Chondrocyte (in vitro differentiated cells): ENCODE data around the gene HTR3D. TPM values are rescaled to one million over a fixed set of nuclear protein-coding genes. Genes with fewer than 3 reads are reported as not detected.

ENCODE experiments used
- DNase-seq: peaks from one replicate; pipeline ENCODE4 v3.0.0; 2021; ENCODE audit warnings: mixed read lengths, low spot score
- H3K27ac Mint-ChIP-seq: one replicate; pipeline ENCODE4 v1.8.0; 2021; ENCODE audit warnings: mild to moderate bottlenecking, moderate library complexity, mixed read lengths; ENCODE audit not compliant: unreplicated experiment
- H3K27me3 Mint-ChIP-seq: 2 replicates; pipeline ENCODE4 v1.8.0; 2021; ENCODE audit warnings: low read depth, mixed read lengths
- H3K36me3 Mint-ChIP-seq: 2 replicates; pipeline ENCODE4 v1.8.0; 2021; ENCODE audit warnings: low read depth, mixed read lengths
- H3K4me1 Mint-ChIP-seq: 2 replicates; pipeline ENCODE4 v1.8.0; 2021; ENCODE audit warnings: low read depth, mild to moderate bottlenecking, mixed read lengths
- H3K4me3 Mint-ChIP-seq: one replicate; pipeline ENCODE4 v1.8.0; 2021; ENCODE audit warnings: mild to moderate bottlenecking, moderate library complexity, mixed read lengths; ENCODE audit not compliant: unreplicated experiment
- H3K9me3 Mint-ChIP-seq: 2 replicates; pipeline ENCODE4 v1.8.0; 2021; ENCODE audit warnings: low read depth, mixed read lengths
- total RNA-seq: library from RNA; stranded (reverse); gene quantifications from 3 replicates; pipeline ENCODE4 v1.2.1, GENCODE V29; 2021
- TF ChIP-seq, protein P1 (sequence below): fragments of 200-600 bp; sonication (generic); IDR thresholded peaks from 2 replicates; pipeline ENCODE4 v1.5.0; 2021; ENCODE audit warnings: antibody characterized with exemption, mild to moderate bottlenecking, moderate library complexity

HTR3D gene
- total RNA-seq, 1 donor from 2014 or later = not detected

DNA sequence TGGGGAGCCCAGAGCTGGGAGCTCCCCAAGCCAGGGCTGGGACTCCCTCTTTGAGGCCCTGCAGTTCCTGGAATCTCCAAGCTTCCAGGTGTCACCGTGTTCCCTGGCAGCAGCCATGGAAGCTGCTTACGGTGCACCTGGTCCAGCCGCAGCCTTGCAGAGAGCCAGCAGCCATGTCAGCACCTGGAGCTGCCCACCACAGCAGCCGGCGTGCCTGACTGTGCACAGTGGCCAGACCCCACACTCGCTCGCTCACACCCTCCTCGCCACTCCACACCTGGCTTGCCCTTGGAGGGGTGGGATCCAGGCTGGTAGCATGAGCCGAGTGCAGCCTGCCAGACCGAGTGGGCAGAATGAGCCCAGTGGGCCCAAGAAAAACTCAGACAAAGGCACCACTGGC lies 50.5 kb downstream of the HTR3D start:
- peaks cover 5% of the 10 kb centered on the region for H3K27me3 Mint-ChIP-seq
- no peak for DNase-seq
- H3K4me1 Mint-ChIP-seq = peaks cover 10% of the 10 kb centered on the region
- peaks cover 2% of the 10 kb centered on the region for H3K36me3 Mint-ChIP-seq
- peaks cover 15% of the 10 kb centered on the region for H3K9me3 Mint-ChIP-seq
- no peak overlapping the region for H3K4me3 Mint-ChIP-seq
- H3K27ac Mint-ChIP-seq = no peak overlapping the region
- TF ChIP-seq, protein P1, sequence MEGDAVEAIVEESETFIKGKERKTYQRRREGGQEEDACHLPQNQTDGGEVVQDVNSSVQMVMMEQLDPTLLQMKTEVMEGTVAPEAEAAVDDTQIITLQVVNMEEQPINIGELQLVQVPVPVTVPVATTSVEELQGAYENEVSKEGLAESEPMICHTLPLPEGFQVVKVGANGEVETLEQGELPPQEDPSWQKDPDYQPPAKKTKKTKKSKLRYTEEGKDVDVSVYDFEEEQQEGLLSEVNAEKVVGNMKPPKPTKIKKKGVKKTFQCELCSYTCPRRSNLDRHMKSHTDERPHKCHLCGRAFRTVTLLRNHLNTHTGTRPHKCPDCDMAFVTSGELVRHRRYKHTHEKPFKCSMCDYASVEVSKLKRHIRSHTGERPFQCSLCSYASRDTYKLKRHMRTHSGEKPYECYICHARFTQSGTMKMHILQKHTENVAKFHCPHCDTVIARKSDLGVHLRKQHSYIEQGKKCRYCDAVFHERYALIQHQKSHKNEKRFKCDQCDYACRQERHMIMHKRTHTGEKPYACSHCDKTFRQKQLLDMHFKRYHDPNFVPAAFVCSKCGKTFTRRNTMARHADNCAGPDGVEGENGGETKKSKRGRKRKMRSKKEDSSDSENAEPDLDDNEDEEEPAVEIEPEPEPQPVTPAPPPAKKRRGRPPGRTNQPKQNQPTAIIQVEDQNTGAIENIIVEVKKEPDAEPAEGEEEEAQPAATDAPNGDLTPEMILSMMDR = no peak

DNA sequence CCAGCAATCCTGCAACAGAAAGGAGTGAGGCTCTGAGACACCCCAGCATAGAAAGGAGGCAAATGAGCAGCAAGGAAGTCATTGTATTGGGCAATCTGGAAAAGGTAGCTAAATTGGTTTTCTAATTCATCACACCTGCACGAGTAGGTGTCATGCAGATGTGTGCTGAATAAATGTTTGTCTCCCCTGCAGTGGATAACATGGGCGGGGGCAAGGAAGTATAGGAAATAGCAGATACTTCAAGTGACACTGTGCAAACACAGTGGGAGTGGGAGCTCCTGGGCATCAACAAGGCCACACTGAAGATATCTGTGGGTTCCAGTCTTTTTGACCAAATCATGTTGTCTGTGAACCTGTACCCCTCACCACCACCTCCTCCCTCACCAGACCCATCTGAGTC lies 50.9 kb downstream of the HTR3D start:
- H3K4me3 Mint-ChIP-seq = no peak overlapping the region
- H3K4me1 Mint-ChIP-seq = peaks cover 10% of the 10 kb centered on the region
- H3K27me3 Mint-ChIP-seq = peaks cover 3% of the 10 kb centered on the region
- H3K9me3 Mint-ChIP-seq = peaks cover 15% of the 10 kb centered on the region
- H3K36me3 Mint-ChIP-seq = peaks cover 2% of the 10 kb centered on the region
- H3K27ac Mint-ChIP-seq = no peak overlapping the region
- no peak for DNase-seq
- TF ChIP-seq, protein P1 = no peak

DNA sequence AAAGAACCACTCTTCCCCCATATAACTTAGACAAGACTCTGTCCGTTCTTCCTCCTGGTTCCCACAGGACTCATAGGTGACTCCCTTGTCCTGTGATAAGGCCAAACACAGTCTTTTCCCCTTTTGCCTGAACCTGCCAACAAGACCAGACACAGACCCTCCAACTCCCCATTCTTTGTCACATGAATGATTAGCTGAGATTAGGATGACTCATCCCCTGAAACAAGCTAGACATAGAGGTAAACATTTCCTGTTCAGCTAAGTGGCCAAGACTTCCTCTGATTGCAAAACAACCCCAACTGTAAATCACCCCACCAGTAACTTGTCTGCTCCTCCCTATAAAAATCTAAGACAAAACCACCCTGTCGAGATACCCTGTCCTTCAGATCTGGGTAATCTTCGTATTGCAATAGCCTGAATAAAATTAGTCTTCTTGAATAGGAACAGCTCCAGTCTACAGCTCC lies 53.9 kb downstream of the HTR3D start:
- no peak overlapping the region for H3K27ac Mint-ChIP-seq
- DNase-seq = no peak
- H3K4me3 Mint-ChIP-seq = no peak overlapping the region

More for the DNA sequence above, 53.9 kb downstream of the HTR3D start:
- Mint-ChIP-seq H3K36me3 (peaks cover 2% of the 10 kb centered on the region), H3K4me1 (no peaks in the 10 kb centered on the region), H3K9me3 (peaks cover 12% of the 10 kb centered on the region), H3K27me3 (peaks cover 3% of the 10 kb centered on the region)
- TF ChIP-seq, protein P1 = no peak

Other genes starting within 250 kb of the HTR3D start
- 3.9 to 8.3 TPM (median 7.9 TPM) in 3 replicates for gene MAP6D1, start 206.2 kb upstream of the HTR3D start, total RNA-seq
- 39.2 to 45.4 TPM (median 44.7 TPM) in 3 replicates for gene PARL, start 146.9 kb upstream of the HTR3D start, total RNA-seq
- 22.0 to 26.8 TPM (median 23.8 TPM) in 3 replicates for gene ABCC5, start 13.9 kb upstream of the HTR3D start, total RNA-seq
- gene HTR3C, start 21.3 kb downstream of the HTR3D start, total RNA-seq = not detected in 3 replicates
- gene HTR3E, start 65.3 kb downstream of the HTR3D start, total RNA-seq = not detected in 3 replicates
- gene EIF2B5, start 103.6 kb downstream of the HTR3D start, total RNA-seq = 24.0 to 31.8 TPM (median 26.1 TPM) in 3 replicates
- 88.1 to 113 TPM (median 102 TPM) in 3 replicates for gene DVL3, start 123.6 kb downstream of the HTR3D start, total RNA-seq
- 455 to 492 TPM (median 488 TPM) in 3 replicates for gene AP2M1, start 143.1 kb downstream of the HTR3D start, total RNA-seq
- gene ABCF3, start 154.5 kb downstream of the HTR3D start, total RNA-seq = 52.8 to 68.9 TPM (median 53.8 TPM) in 3 replicates
- 0.25 TPM in 1 of 3 replicates, not detected in the others for gene VWA5B2, start 197.8 kb downstream of the HTR3D start, total RNA-seq
- 33.3 to 43.7 TPM (median 36.8 TPM) in 3 replicates for gene ALG3, start 217.2 kb downstream of the HTR3D start, total RNA-seq
- 4.3 to 5.0 TPM (median 4.4 TPM) in 3 replicates for gene EEF1AKMT4, start 217.9 kb downstream of the HTR3D start, total RNA-seq
- 3.2 to 5.3 TPM (median 3.9 TPM) in 3 replicates for gene CAMK2N2, start 229.8 kb downstream of the HTR3D start, total RNA-seq
- not detected in 3 replicates for gene ECE2, start 244.3 kb downstream of the HTR3D start, total RNA-seq